Ishikawa (cell line): ENCODE data around the gene SLC7A1.

ENCODE experiments used
- CEBPB ChIP-seq: IDR thresholded peaks from 2 replicates; pipeline ENCODE4 v1.6.1; 2012
- CREB1 ChIP-seq: IDR thresholded peaks from 2 replicates; pipeline ENCODE4 v1.6.1; 2012; ENCODE audit warnings: low read depth
- EGR1 ChIP-seq: IDR thresholded peaks from 2 replicates; pipeline ENCODE4 v1.6.1; 2012
- EP300 ChIP-seq: IDR thresholded peaks from 2 replicates; pipeline ENCODE4 v1.6.1; 2012; ENCODE audit warnings: borderline replicate concordance
- FOXM1 ChIP-seq: IDR thresholded peaks from 2 replicates; pipeline ENCODE4 v1.6.1; 2012; ENCODE audit warnings: low read depth, borderline replicate concordance
- NFIC ChIP-seq: IDR thresholded peaks from 2 replicates; pipeline ENCODE4 v1.6.1; 2012
- RAD21 ChIP-seq: IDR thresholded peaks from 2 replicates; pipeline ENCODE4 v1.6.1; 2012; ENCODE audit warnings: low read depth
- REST ChIP-seq: IDR thresholded peaks from 2 replicates; pipeline ENCODE4 v1.6.1; 2012; ENCODE audit warnings: low read depth, mild to moderate bottlenecking
- TAF1 ChIP-seq: IDR thresholded peaks from 2 replicates; pipeline ENCODE4 v1.6.1; 2012; ENCODE audit warnings: low read depth, mild to moderate bottlenecking
- TCF12 ChIP-seq: IDR thresholded peaks from 2 replicates; pipeline ENCODE4 v1.6.1; 2012; ENCODE audit warnings: low read depth
- TEAD4 ChIP-seq: IDR thresholded peaks from 2 replicates; pipeline ENCODE4 v1.6.1; 2012
- YY1 ChIP-seq: IDR thresholded peaks from 2 replicates; pipeline ENCODE4 v1.6.1; 2012; ENCODE audit warnings: low read depth
- ZBTB7A ChIP-seq: IDR thresholded peaks from 2 replicates; pipeline ENCODE4 v1.6.1; 2012; ENCODE audit warnings: low read depth
- TF ChIP-seq, protein P1 (sequence below): IDR thresholded peaks from 2 replicates; pipeline ENCODE4 v1.6.1; 2012
- TF ChIP-seq, protein P2 (sequence below): IDR thresholded peaks from 2 replicates; pipeline ENCODE4 v1.6.1; 2012

The SLC7A1 gene

GRCh38 chr13:29520671-29521070 lies 74.8 kb downstream of the SLC7A1 start:
- TF ChIP-seq EP300 (peak; percentile 89), CREB1 (no peak), REST (no peak), EGR1 (no peak), NFIC (peak; percentile 64), TCF12 (peak; percentile 88), TAF1 (no peak), FOXM1 (peak; percentile 77), CEBPB (no peak), RAD21 (0 out of 2 replicates have a peak, but pooled peaks have one; percentile 7), TEAD4 (peak; percentile 93)
- TF ChIP-seq, protein P1, sequence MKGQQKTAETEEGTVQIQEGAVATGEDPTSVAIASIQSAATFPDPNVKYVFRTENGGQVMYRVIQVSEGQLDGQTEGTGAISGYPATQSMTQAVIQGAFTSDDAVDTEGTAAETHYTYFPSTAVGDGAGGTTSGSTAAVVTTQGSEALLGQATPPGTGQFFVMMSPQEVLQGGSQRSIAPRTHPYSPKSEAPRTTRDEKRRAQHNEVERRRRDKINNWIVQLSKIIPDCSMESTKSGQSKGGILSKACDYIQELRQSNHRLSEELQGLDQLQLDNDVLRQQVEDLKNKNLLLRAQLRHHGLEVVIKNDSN = no peak
- TF ChIP-seq, protein P2, sequence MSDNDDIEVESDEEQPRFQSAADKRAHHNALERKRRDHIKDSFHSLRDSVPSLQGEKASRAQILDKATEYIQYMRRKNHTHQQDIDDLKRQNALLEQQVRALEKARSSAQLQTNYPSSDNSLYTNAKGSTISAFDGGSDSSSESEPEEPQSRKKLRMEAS = no peak; the same call in 1 of the 2 replicates

DNA sequence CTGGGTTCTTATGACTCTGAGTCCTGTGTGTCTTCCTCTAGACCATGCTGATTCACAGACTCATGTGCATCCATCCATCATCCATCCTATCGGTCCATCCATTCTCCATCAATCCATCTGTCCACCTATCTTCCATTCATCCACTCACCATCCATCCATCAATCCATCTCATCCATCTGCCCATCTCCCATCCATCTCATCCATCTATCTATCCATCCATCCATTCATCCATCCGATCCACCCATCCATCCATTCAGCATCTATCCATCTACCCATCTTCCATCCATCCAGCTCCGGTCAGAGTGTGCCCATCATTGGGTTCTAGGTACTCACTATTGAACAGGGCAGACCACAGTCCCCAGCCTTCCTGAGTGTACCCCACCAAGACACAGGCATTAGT lies 75.6 kb downstream of the SLC7A1 start:
- TF ChIP-seq RAD21 (no peak), REST (no peak), FOXM1 (no peak), EGR1 (no peak), EP300 (no peak), CEBPB (no peak), NFIC (no peak), CREB1 (no peak), ZBTB7A (no peak), YY1 (no peak), TCF12 (no peak), TAF1 (no peak), TEAD4 (no peak)
- TF ChIP-seq, protein P2 = no peak
- TF ChIP-seq, protein P1 = no peak

GRCh38 chr13:29516880-29517279 lies 78.6 kb downstream of the SLC7A1 start:
- TF ChIP-seq ZBTB7A (no peak), REST (no peak), TEAD4 (no peak), TAF1 (no peak), RAD21 (no peak), NFIC (no peak), YY1 (no peak), EP300 (no peak), CEBPB (no peak), EGR1 (no peak), CREB1 (no peak)
- TF ChIP-seq, protein P2 = no peak
- TF ChIP-seq, protein P1 = no peak

DNA sequence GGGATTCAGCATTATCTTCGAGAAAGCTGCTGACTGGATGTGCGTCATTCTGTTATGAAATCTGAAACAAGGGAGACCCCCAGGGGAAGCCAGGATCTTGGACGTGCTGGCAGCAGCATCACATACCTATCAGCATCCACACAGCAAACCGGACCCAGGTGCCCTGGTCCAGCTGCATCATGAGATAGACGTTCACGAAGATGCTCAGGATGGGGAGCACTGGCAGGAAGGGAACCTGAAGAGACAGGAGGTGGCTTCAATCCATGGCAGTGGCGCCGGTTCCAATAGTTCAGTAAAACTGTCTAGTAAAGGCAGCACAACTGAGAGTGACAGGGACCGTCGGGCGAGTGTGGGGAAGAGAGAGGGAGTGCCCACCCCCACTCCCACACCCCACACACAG lies 79.5 kb downstream of the SLC7A1 start:
- no peak for TF ChIP-seq YY1
- no peak for TF ChIP-seq NFIC
- TF ChIP-seq EGR1 = no peak
